ENCODE results near the gene GCLC.
A peak's percentile ranks its signal among the peaks of the same experiment; 100 is the strongest.

Gene GCLC

GRCh38 chr6:53547811-53548496 lies 3.1 kb upstream of the GCLC start (continued):
- TF ChIP-seq ZBTB49 (tag by site-specific recombination; IDR thresholded peaks at IDR 0.05; ENCODE audit: low read depth), result no peak
- TF ChIP-seq ZNF341 (tag by site-specific recombination; IDR thresholded peaks at IDR 0.05; ENCODE audit: low read depth), result no peak
- peak; percentile 83 for TF ChIP-seq ZBTB7A (tag by site-specific recombination; IDR thresholded peaks at IDR 0.05; ENCODE audit: low read depth)
- TF ChIP-seq ZNF26 (tag by site-specific recombination; IDR thresholded peaks at IDR 0.05), result no peak
- no peak for TF ChIP-seq ZNF132 (tag by site-specific recombination; IDR thresholded peaks at IDR 0.05; ENCODE audit: borderline replicate concordance)
- TF ChIP-seq SCRT1 (tag by site-specific recombination; IDR thresholded peaks at IDR 0.05; ENCODE audit: borderline replicate concordance), result no peak
- TF ChIP-seq GFI1B (tag by site-specific recombination; IDR thresholded peaks at IDR 0.05), result no peak
- TF ChIP-seq ZBTB48 (tag by site-specific recombination; IDR thresholded peaks at IDR 0.05), result peak; percentile 34; the same call in 1 of the 2 replicates
- peak; percentile 92 for TF ChIP-seq ZNF501 (tag by site-specific recombination; IDR thresholded peaks at IDR 0.05)
- peak; percentile 48; the same call in 1 of the 2 replicates for TF ChIP-seq YY1 (tag by site-specific recombination; IDR thresholded peaks at IDR 0.05)
- TF ChIP-seq ZNF394 (tag by site-specific recombination; IDR thresholded peaks at IDR 0.05; ENCODE audit: borderline replicate concordance), result peak; percentile 79
- TF ChIP-seq ZNF433 (tag by site-specific recombination; IDR thresholded peaks at IDR 0.05; ENCODE audit: low read depth), result no peak
- no peak for TF ChIP-seq ZNF292 (tag by site-specific recombination; IDR thresholded peaks at IDR 0.05; ENCODE audit: borderline replicate concordance, low read depth)
- TF ChIP-seq KLF8 (tag by site-specific recombination; IDR thresholded peaks at IDR 0.05), result peak; percentile 86
- no peak for TF ChIP-seq ZNF654 (tag by site-specific recombination; IDR thresholded peaks at IDR 0.05; ENCODE audit: low read depth)
- TF ChIP-seq ZNF624 (tag by site-specific recombination; IDR thresholded peaks at IDR 0.05), result no peak
- peak; percentile 93 for TF ChIP-seq KLF10 (tag by site-specific recombination; IDR thresholded peaks at IDR 0.05)
- peak; percentile 57; the same call in 1 of the 2 replicates for TF ChIP-seq ZNF639 (tag by site-specific recombination; IDR thresholded peaks at IDR 0.05)
- no peak for TF ChIP-seq ZNF621 (tag by site-specific recombination; IDR thresholded peaks at IDR 0.05)
- no peak for TF ChIP-seq ZNF148 (tag by site-specific recombination; IDR thresholded peaks at IDR 0.05; ENCODE audit: borderline replicate concordance)
- no peak for TF ChIP-seq KLF7 (tag by site-specific recombination; IDR thresholded peaks at IDR 0.05; ENCODE audit: borderline replicate concordance)
- no peak for TF ChIP-seq RBAK (tag by site-specific recombination; IDR thresholded peaks at IDR 0.05)
- TF ChIP-seq ZNF664 (tag by site-specific recombination; IDR thresholded peaks at IDR 0.05), result no peak
- TF ChIP-seq PRDM1 (tag by site-specific recombination; IDR thresholded peaks at IDR 0.05), result 0 out of 2 replicates have a peak, but pooled peaks have one; percentile 10
- TF ChIP-seq BCL11A (tag by site-specific recombination; IDR thresholded peaks at IDR 0.05; ENCODE audit: low read depth), result peak; percentile 47
- peak; percentile 84 for TF ChIP-seq SP2 (tag by site-specific recombination; IDR thresholded peaks at IDR 0.05)
- peak; percentile 79 for TF ChIP-seq ZBTB44 (tag by site-specific recombination; IDR thresholded peaks at IDR 0.05)
- TF ChIP-seq SP7 (tag by site-specific recombination; IDR thresholded peaks at IDR 0.05), result peak; percentile 92
- TF ChIP-seq HOXD13 (CRISPR knock-in tag; IDR thresholded peaks at IDR 0.05; ENCODE audit: borderline replicate concordance), result no peak
- no peak for TF ChIP-seq ZNF16 (tag by site-specific recombination; IDR thresholded peaks at IDR 0.05; ENCODE audit: low read depth)
